ENCODE data around the gene SMIM26.
A peak's percentile ranks its signal among the peaks of the same experiment; 100 is the strongest.

The SMIM26 gene

GRCh38 chr20:18613553-18613952, 46.3 kb downstream of the SMIM26 start:
- peaks cover 33% of the 10 kb centered on the region for H3K36me3 Mint-ChIP-seq
- H3K4me1 Mint-ChIP-seq = peaks cover 19% of the 10 kb centered on the region
- ATAC-seq (peak; percentile 98), DNase-seq (ENCODE audit: low spot score in 2 of 2) (no peak)
- H3K4me3 Mint-ChIP-seq = no peak overlapping the region
- H3K9me3 Mint-ChIP-seq = no peaks in the 10 kb centered on the region
- H3K27ac Mint-ChIP-seq = peak overlapping the region; percentile 95

GRCh38 chr20:18614244-18614643, 47.0 kb downstream of the SMIM26 start:
- H3K27ac Mint-ChIP-seq = peak overlapping the region; percentile 95
- H3K4me3 Mint-ChIP-seq = peak overlapping the region; percentile 11
- no peaks in the 10 kb centered on the region for H3K9me3 Mint-ChIP-seq
- peaks cover 19% of the 10 kb centered on the region for H3K4me1 Mint-ChIP-seq
- ATAC-seq = no peak
- no peak for DNase-seq (ENCODE audit: low spot score in 2 of 2)
- peaks cover 33% of the 10 kb centered on the region for H3K36me3 Mint-ChIP-seq

GRCh38 chr20:18615020-18615650, 47.9 kb downstream of the SMIM26 start:
- DNase-seq (ENCODE audit: low spot score in 2 of 2) = no peak
- Mint-ChIP-seq H3K9me3 (no peaks in the 10 kb centered on the region), H3K4me1 (peaks cover 19% of the 10 kb centered on the region), H3K4me3 (peak overlapping the region; percentile 11), H3K36me3 (peaks cover 26% of the 10 kb centered on the region), H3K27ac (peak overlapping the region; percentile 95)
- ATAC-seq = peak; percentile 19

All from stimulated activated effector memory CD8-positive, alpha-beta T cell treated with anti-CD3 and anti-CD28 coated beads, Interleukin-12 subunit alpha, Interleukin-12 subunit beta, amount 100 ng/mL, for 72 hours (primary cell).